Keratinocyte (primary cell): ENCODE measurements around the gene COCH. TPM values are rescaled to one million over a fixed set of nuclear protein-coding genes. Genes with fewer than 3 reads are reported as not detected.

Experiments used
- DNase-seq: peaks from one replicate; pipeline ENCODE4 v3.0.0-alpha.2; 2011; ENCODE audit warnings: low read depth, missing footprints, low spot score
- FAIRE-seq: peaks from 2 replicates; lab custom pipeline; 2011; peaks lifted over from hg19 to GRCh38; lab: Jason Lieb, UNC
- H2AFZ ChIP-seq: 2 replicates; pipeline ENCODE4 v1.6.0; 2012; ENCODE audit warnings: low read length, control low read depth, inconsistent platforms; ENCODE audit not compliant: control insufficient read depth
- H3K27ac ChIP-seq: 2 replicates; pipeline ENCODE4 v1.5.1; 2011; ENCODE audit warnings: low read length; ENCODE audit not compliant: control insufficient read depth, insufficient read depth
- H3K27me3 ChIP-seq: 3 replicates; pipeline ENCODE4 v1.6.0; 2011; ENCODE audit warnings: low read length; ENCODE audit not compliant: control insufficient read depth, insufficient read depth; ENCODE audit errors: extremely low read depth
- H3K36me3 ChIP-seq, 2 experiments: 2 replicates in 1 of 2; 3 replicates in 1 of 2; pipeline ENCODE4 v1.5.1; 2011; ENCODE audit warnings: low read length in 2 of 2, mild to moderate bottlenecking in 1 of 2; ENCODE audit not compliant: control insufficient read depth in 2 of 2, insufficient read depth in 2 of 2; ENCODE audit errors: extremely low read depth in 1 of 2
- H3K4me1 ChIP-seq: 3 replicates; pipeline ENCODE4 v1.5.1; 2011; ENCODE audit warnings: low read length; ENCODE audit not compliant: control insufficient read depth, insufficient read depth; ENCODE audit errors: extremely low read depth
- H3K4me2 ChIP-seq: 3 replicates; pipeline ENCODE4 v1.6.0; 2011; ENCODE audit warnings: low read depth, low read length; ENCODE audit not compliant: control insufficient read depth, insufficient read depth; ENCODE audit errors: extremely low read depth
- H3K4me3 ChIP-seq, 3 experiments: fragments of 200-600 bp in 1 of 3; sonication (generic) in 1 of 3; 2 replicates in 2 of 3; 3 replicates in 1 of 3; pipeline ENCODE4 v1.5.1; 2011 to 2016; ENCODE audit warnings: low read length in 3 of 3, mild to moderate bottlenecking in 3 of 3, control low read depth in 2 of 3, inconsistent platforms in 1 of 3, low read depth in 1 of 3, mixed read lengths in 1 of 3, mixed run types in 1 of 3, moderate library complexity in 1 of 3; ENCODE audit not compliant: control insufficient read depth in 2 of 3, insufficient read depth in 2 of 3; ENCODE audit errors: extremely low read depth in 1 of 3
- H3K79me2 ChIP-seq: 2 replicates; pipeline ENCODE4 v1.6.0; 2012; ENCODE audit warnings: low read length; ENCODE audit not compliant: control insufficient read depth, insufficient read depth
- H3K9ac ChIP-seq: 3 replicates; pipeline ENCODE4 v1.6.0; 2011; ENCODE audit warnings: low read length; ENCODE audit not compliant: control insufficient read depth, insufficient read depth; ENCODE audit errors: extremely low read depth
- H3K9me1 ChIP-seq: 3 replicates; pipeline ENCODE4 v1.6.0; 2011; ENCODE audit warnings: low read length; ENCODE audit not compliant: control insufficient read depth, insufficient read depth; ENCODE audit errors: extremely low read depth
- H3K9me3 ChIP-seq: 2 replicates; pipeline ENCODE4 v1.5.1; 2012; ENCODE audit warnings: low read depth, low read length; ENCODE audit not compliant: control insufficient read depth
- H4K20me1 ChIP-seq: 3 replicates; pipeline ENCODE4 v1.6.0; 2011; ENCODE audit warnings: low read length; ENCODE audit not compliant: control insufficient read depth, insufficient read depth; ENCODE audit errors: extremely low read depth
- CTCF ChIP-seq, 3 experiments: IDR thresholded peaks in 1 of 3; conservative IDR thresholded peaks in 1 of 3; optimal IDR thresholded peaks in 1 of 3; 2 replicates in 2 of 3; 3 replicates in 1 of 3; pipeline versions ENCODE3 to v1.5.1; 2011; ENCODE audit warnings: low read length in 3 of 3, mild to moderate bottlenecking in 3 of 3, moderate library complexity in 2 of 3, control low read depth in 1 of 3, inconsistent platforms in 1 of 3; ENCODE audit not compliant: insufficient read depth in 2 of 3; ENCODE audit errors: extremely low read depth in 1 of 3
- EZH2 ChIP-seq: IDR thresholded peaks from one replicate; pipeline ENCODE4 v1.6.1; 2012; ENCODE audit warnings: inconsistent platforms, mild to moderate bottlenecking, low read length, moderate library complexity
- dilution Hi-C: fragments of 300-500 bp; cut with MboI; formaldehyde crosslinking; loops from one replicate; pipeline ENCODE4 v1.7.0; 2020; ENCODE audit warnings: low sequenced_read_pairs; ENCODE audit not compliant: extremely low pct_ligation_motif_present
- polyA plus RNA-seq, 5 experiments: library from polyadenylated mRNA; depleted of rRNA in 3 of 5; stranded (reverse) in 3 of 5; stranded (forward) in 1 of 5; unstranded in 1 of 5; fragments of >200 nt; gene quantifications; 1 replicate in 1 of 5; 2 replicates in 3 of 5; 3 replicates in 1 of 5; pipeline versions ENCODE4 v1.2.1 to v1.2.3, GENCODE V29; 2011 to 2012; ENCODE audit warnings: missing spikeins in 2 of 5, low read depth in 1 of 5, low replicate concordance in 1 of 5

The COCH gene
- polyA plus RNA-seq, 1 donor (not counting 4 experiments of a cell fraction or from before 2014, with no cell fraction given), result 0.03 TPM

DNA sequence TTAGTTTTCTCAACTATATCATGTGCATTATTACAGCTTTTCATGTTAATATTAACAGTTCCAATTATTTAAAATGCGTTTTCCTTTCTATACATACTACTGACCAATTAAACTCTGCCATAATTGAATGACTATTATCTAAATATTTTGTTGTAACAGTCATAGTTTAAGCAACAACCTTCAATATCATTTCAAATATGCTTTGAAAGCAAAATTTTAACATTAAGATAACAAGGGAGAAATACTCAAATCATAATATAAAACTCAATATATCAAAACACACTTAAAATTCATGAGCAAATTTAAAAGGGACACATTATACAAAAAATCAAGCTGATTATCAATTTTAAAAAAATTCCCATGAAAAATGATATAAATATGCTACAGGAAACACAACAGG is 40.5 kb downstream of the COCH start:
- no peak for DNase-seq
- FAIRE-seq, result no peak
- H3K9ac ChIP-seq, result no peak overlapping the region
- no peaks in the 10 kb centered on the region for H4K20me1 ChIP-seq
- H3K27ac ChIP-seq, result no peak overlapping the region
- no peak overlapping the region for H2AFZ ChIP-seq
- H3K4me3 ChIP-seq, result no peak overlapping the region
- H3K79me2 ChIP-seq, result no peaks in the 10 kb centered on the region
- peaks cover 0 to 4% of the 10 kb centered on the region in 2 experiments for H3K36me3 ChIP-seq
- no peaks in the 10 kb centered on the region for H3K9me1 ChIP-seq
- dilution Hi-C loops, result no loop called here
- TF ChIP-seq CTCF (optimal IDR thresholded peaks at IDR 0.05 in 1 of 3, IDR thresholded peaks at IDR 0.05 in 1 of 3, conservative IDR thresholded peaks at IDR 0.05 in 1 of 3; ENCODE audit: extremely low read depth in 1 of 3, insufficient read depth in 2 of 3, low read length in 3 of 3), result no peak
- no peak for TF ChIP-seq EZH2
- H3K4me1 ChIP-seq, result no peaks in the 10 kb centered on the region
- H3K4me2 ChIP-seq, result no peak overlapping the region
- no peaks in the 10 kb centered on the region for H3K27me3 ChIP-seq
- no peaks in the 10 kb centered on the region for H3K9me3 ChIP-seq

- H3K36me3 ChIP-seq, result peaks cover 0 to 4% of the 10 kb centered on the region in 2 experiments
- no peak overlapping the region for H2AFZ ChIP-seq
- no peaks in the 10 kb centered on the region for H3K27me3 ChIP-seq
- no peak overlapping the region for H3K4me3 ChIP-seq
- no peaks in the 10 kb centered on the region for H3K9me3 ChIP-seq
- TF ChIP-seq EZH2, result no peak
- no peaks in the 10 kb centered on the region for H3K4me1 ChIP-seq
- H4K20me1 ChIP-seq, result no peaks in the 10 kb centered on the region
- no peak overlapping the region for H3K9ac ChIP-seq
- no peaks in the 10 kb centered on the region for H3K9me1 ChIP-seq
- no peak overlapping the region for H3K27ac ChIP-seq
- dilution Hi-C loops, result no loop called here
- H3K4me2 ChIP-seq, result no peak overlapping the region
- DNase-seq (no peak), FAIRE-seq (no peak)
- no peaks in the 10 kb centered on the region for H3K79me2 ChIP-seq
Observed at GRCh38 chr14:30915596-30915995, 41.2 kb downstream of the COCH start.

- Histone ChIP-seq H3K9me1 (no peaks in the 10 kb centered on the region), H3K79me2 (peaks cover 2% of the 10 kb centered on the region), H3K4me1 (peaks cover 7% of the 10 kb centered on the region), H4K20me1 (no peaks in the 10 kb centered on the region), H3K4me2 (no peak overlapping the region), H3K9ac (no peak overlapping the region), H3K27me3 (no peaks in the 10 kb centered on the region), H2AFZ (no peak overlapping the region), H3K36me3 (peaks cover 0 to 5% of the 10 kb centered on the region in 2 experiments), H3K4me3 (no peak overlapping the region), H3K27ac (peak overlapping the region; percentile 19), H3K9me3 (no peaks in the 10 kb centered on the region)
- FAIRE-seq (no peak), DNase-seq (no peak)
- TF ChIP-seq EZH2 (no peak), CTCF (optimal IDR thresholded peaks at IDR 0.05 in 1 of 3, IDR thresholded peaks at IDR 0.05 in 1 of 3, conservative IDR thresholded peaks at IDR 0.05 in 1 of 3; ENCODE audit: extremely low read depth in 1 of 3, insufficient read depth in 2 of 3, low read length in 3 of 3) (no peak)
- dilution Hi-C loops, result no loop called here
Observed at GRCh38 chr14:30921305-30921704, 46.9 kb downstream of the COCH start.
